ENCODE results near the gene KRTAP9-3. TPM values are rescaled to one million over a fixed set of nuclear protein-coding genes. Genes with fewer than 3 reads are reported as not detected.

The KRTAP9-3 gene
- polyA plus RNA-seq, 1 donor from 2014 or later: not detected

GRCh38 chr17:41258406-41258805 lies 26.2 kb downstream of the KRTAP9-3 start:
- Histone ChIP-seq H3K9ac (ENCODE audit: low read length) (no peak overlapping the region), H4K20me1 (ENCODE audit: insufficient read depth) (no peaks in the 10 kb centered on the region), H3K27ac (ENCODE audit: low read length) (no peak overlapping the region), H3F3A (ENCODE audit: insufficient read depth, low read length, poor library complexity, severe bottlenecking) (no peaks in the 10 kb centered on the region), H3K4me2 (ENCODE audit: low read length) (no peak overlapping the region), H2AFZ (ENCODE audit: low read depth, low read length) (no peak overlapping the region), H3K79me2 (replicated peaks; ENCODE audit: insufficient read depth, low read length) (no peaks in the 10 kb centered on the region), H3K27me3 (ENCODE audit: insufficient read depth, low read depth, low read length) (no peaks in the 10 kb centered on the region), H3K9me2 (ENCODE audit: insufficient read depth, low read length) (no peaks in the 10 kb centered on the region), H3K36me3 (ENCODE audit: insufficient read depth, low read length) (no peaks in the 10 kb centered on the region), H3K4me3 (ENCODE audit: low read length) (no peak overlapping the region), H3K9me3 (ENCODE audit: low read length) (no peaks in the 10 kb centered on the region)
- TF ChIP-seq TAF1 (IDR thresholded peaks at IDR 0.05; ENCODE audit: low read depth) (no peak), CTCF (IDR thresholded peaks at IDR 0.05; ENCODE audit: poor library complexity, severe bottlenecking) (no peak), SMC3 (conservative IDR thresholded peaks at IDR 0.05; ENCODE audit: poor library complexity) (no peak)

- H3K27me3 ChIP-seq (ENCODE audit: insufficient read depth, low read depth, low read length): no peaks in the 10 kb centered on the region
- no peak overlapping the region for H3K4me2 ChIP-seq (ENCODE audit: low read length)
- no peak overlapping the region for H3K9ac ChIP-seq (ENCODE audit: low read length)
- H3K27ac ChIP-seq (ENCODE audit: low read length): no peak overlapping the region
- no peaks in the 10 kb centered on the region for H3K9me3 ChIP-seq (ENCODE audit: low read length)
- no peaks in the 10 kb centered on the region for H3F3A ChIP-seq (ENCODE audit: insufficient read depth, low read length, poor library complexity, severe bottlenecking)
- no peaks in the 10 kb centered on the region for H3K9me2 ChIP-seq (ENCODE audit: insufficient read depth, low read length)
- no peaks in the 10 kb centered on the region for H4K20me1 ChIP-seq (ENCODE audit: insufficient read depth)
- no peak overlapping the region for H3K4me3 ChIP-seq (ENCODE audit: low read length)
- H3K79me2 ChIP-seq (replicated peaks; ENCODE audit: insufficient read depth, low read length): no peaks in the 10 kb centered on the region
- no peaks in the 10 kb centered on the region for H3K36me3 ChIP-seq (ENCODE audit: insufficient read depth, low read length)
- no peak for TF ChIP-seq REST (IDR thresholded peaks at IDR 0.05; ENCODE audit: borderline replicate concordance)
- no peak for TF ChIP-seq EZH2 (IDR thresholded peaks at IDR 0.05; ENCODE audit: borderline replicate concordance, insufficient read depth, low read length, poor library complexity, severe bottlenecking)
- TF ChIP-seq TAF1 (IDR thresholded peaks at IDR 0.05; ENCODE audit: low read depth): no peak
- no peak for TF ChIP-seq SMC3 (conservative IDR thresholded peaks at IDR 0.05; ENCODE audit: poor library complexity)
- no peak for TF ChIP-seq RAD21 (conservative IDR thresholded peaks at IDR 0.05)
- TF ChIP-seq POLR2AphosphoS5 (IDR thresholded peaks at IDR 0.05): no peak
- TF ChIP-seq MXI1 (conservative IDR thresholded peaks at IDR 0.05; ENCODE audit: poor library complexity, severe bottlenecking): no peak
- H2AFZ ChIP-seq (ENCODE audit: low read depth, low read length): no peak overlapping the region
Measured at GRCh38 chr17:41263212-41263611, 31.0 kb downstream of the KRTAP9-3 start.

GRCh38 chr17:41264599-41264998 lies 32.4 kb downstream of the KRTAP9-3 start:
- no peaks in the 10 kb centered on the region for H3K27me3 ChIP-seq (ENCODE audit: insufficient read depth, low read depth, low read length)
- H3K36me3 ChIP-seq (ENCODE audit: insufficient read depth, low read length): no peaks in the 10 kb centered on the region
- no peak for TF ChIP-seq CTCF (IDR thresholded peaks at IDR 0.05; ENCODE audit: poor library complexity, severe bottlenecking)
- TF ChIP-seq TAF1 (IDR thresholded peaks at IDR 0.05; ENCODE audit: low read depth): no peak
- no peak for TF ChIP-seq SMC3 (conservative IDR thresholded peaks at IDR 0.05; ENCODE audit: poor library complexity)
- TF ChIP-seq EZH2 (IDR thresholded peaks at IDR 0.05; ENCODE audit: borderline replicate concordance, insufficient read depth, low read length, poor library complexity, severe bottlenecking): no peak
- no peak for TF ChIP-seq EP300 (conservative IDR thresholded peaks at IDR 0.05; ENCODE audit: poor library complexity, severe bottlenecking)
- TF ChIP-seq MXI1 (conservative IDR thresholded peaks at IDR 0.05; ENCODE audit: poor library complexity, severe bottlenecking): no peak
- TF ChIP-seq RAD21 (conservative IDR thresholded peaks at IDR 0.05): no peak
- TF ChIP-seq REST (IDR thresholded peaks at IDR 0.05; ENCODE audit: borderline replicate concordance): no peak
- TF ChIP-seq POLR2AphosphoS5 (IDR thresholded peaks at IDR 0.05): no peak
- H3K4me2 ChIP-seq (ENCODE audit: low read length): no peak overlapping the region
- H2AFZ ChIP-seq (ENCODE audit: low read depth, low read length): no peak overlapping the region
- no peak overlapping the region for H3K4me3 ChIP-seq (ENCODE audit: low read length)
- H3K9me2 ChIP-seq (ENCODE audit: insufficient read depth, low read length): no peaks in the 10 kb centered on the region
- no peaks in the 10 kb centered on the region for H3F3A ChIP-seq (ENCODE audit: insufficient read depth, low read length, poor library complexity, severe bottlenecking)
- no peaks in the 10 kb centered on the region for H3K9me3 ChIP-seq (ENCODE audit: low read length)
- H4K20me1 ChIP-seq (ENCODE audit: insufficient read depth): no peaks in the 10 kb centered on the region
- no peak overlapping the region for H3K27ac ChIP-seq (ENCODE audit: low read length)
- no peak overlapping the region for H3K9ac ChIP-seq (ENCODE audit: low read length)
- no peaks in the 10 kb centered on the region for H3K79me2 ChIP-seq (replicated peaks; ENCODE audit: insufficient read depth, low read length)

Data from neural cell (in vitro differentiated cells).